GM18909 (cell line): ENCODE measurements around the gene FAR2.

Source experiments
- ATAC-seq: cut with Tn5 transposase; IDR thresholded peaks from one replicate; pipeline ENCODE4 v1.9.1; 2021; ENCODE audit warnings: mild to moderate bottlenecking; ENCODE audit not compliant: unreplicated experiment, poor library complexity

FAR2 gene

GRCh38 chr12:29200586-29200985, 51.5 kb downstream of the FAR2 start:
- ATAC-seq: no peak

DNA sequence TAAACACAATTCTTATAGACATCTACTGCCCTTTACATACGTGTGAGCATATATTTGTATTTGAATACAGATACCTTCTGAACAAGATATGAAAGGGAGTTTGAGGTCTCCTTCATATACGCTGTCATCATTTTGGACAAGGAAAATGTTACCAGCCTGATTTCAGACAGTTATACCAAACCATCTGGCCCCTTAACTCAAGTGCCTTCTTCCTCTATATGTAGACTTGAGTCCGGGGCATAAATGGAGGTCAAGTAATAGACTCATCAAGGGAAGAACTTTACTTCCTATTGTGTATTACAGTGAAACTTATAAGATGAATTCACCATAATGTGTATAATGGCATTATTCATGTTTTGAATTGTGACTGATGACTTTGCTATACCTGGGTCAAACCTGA, 52.2 kb downstream of the FAR2 start:
- no peak for ATAC-seq

GRCh38 chr12:29201746-29202145, 52.7 kb downstream of the FAR2 start:
- ATAC-seq: no peak

GRCh38 chr12:29204521-29204920, 55.4 kb downstream of the FAR2 start:
- no peak for ATAC-seq

- no peak for ATAC-seq
Observed at GRCh38 chr12:29207120-29207519, 58.0 kb downstream of the FAR2 start.

- ATAC-seq: peak; percentile 56
Observed at GRCh38 chr12:29208060-29208459, 59.0 kb downstream of the FAR2 start.

- no peak for ATAC-seq
Observed at GRCh38 chr12:29208936-29209701, 60.0 kb downstream of the FAR2 start.

DNA sequence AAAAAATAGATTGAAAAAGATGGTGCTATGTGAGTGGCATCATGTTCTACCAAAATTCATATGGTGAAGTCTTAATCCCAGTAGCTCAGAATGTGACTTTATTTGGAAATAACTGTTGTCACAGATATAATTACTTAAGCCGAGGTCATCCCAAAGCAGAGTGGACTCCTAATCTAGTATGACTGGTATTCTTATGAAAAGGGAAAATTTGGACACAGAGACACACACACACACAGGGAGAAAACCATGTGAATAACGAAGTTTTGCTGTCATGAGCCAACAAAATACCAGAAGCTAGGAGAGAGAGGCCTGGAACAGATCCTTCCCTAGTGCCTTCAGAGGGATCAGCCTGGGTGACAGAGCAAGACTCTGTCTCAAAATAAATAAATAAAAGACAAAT, 62.6 kb downstream of the FAR2 start:
- no peak for ATAC-seq

DNA sequence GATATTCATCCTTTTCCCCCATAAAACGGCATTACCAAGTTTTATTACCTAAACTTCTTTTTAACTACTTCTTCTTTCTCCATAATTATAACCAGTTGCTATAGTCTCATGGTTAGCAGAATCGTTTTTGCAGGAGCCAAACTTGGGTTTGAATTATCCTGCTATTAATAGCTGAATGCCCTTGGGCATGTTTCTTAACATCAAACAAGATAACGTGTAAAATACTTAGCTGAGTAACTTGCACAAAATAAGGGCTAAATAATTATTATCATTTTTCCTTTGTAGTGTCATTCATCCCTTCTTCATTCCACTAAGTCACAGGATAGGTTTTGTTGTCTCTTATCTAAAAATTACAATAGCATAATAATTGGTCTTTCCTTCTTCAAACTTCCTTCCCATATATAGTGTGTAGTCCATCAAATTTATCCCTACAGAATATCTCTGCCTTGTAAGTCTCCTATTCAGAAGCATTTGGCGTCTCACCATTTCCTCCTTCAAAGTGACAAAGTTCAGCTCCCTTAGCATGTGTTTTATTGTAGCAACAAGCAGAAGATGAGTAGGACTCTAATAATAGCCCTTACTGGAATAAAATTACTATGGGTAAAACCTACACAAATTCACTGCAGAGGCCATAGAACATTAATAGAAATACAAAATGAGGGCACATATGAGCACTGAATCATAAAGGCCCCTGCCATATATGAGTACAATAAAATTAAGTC, 63.8 kb downstream of the FAR2 start:
- no peak for ATAC-seq

- ATAC-seq: no peak
Observed at GRCh38 chr12:29216266-29216665, 67.2 kb downstream of the FAR2 start.

DNA sequence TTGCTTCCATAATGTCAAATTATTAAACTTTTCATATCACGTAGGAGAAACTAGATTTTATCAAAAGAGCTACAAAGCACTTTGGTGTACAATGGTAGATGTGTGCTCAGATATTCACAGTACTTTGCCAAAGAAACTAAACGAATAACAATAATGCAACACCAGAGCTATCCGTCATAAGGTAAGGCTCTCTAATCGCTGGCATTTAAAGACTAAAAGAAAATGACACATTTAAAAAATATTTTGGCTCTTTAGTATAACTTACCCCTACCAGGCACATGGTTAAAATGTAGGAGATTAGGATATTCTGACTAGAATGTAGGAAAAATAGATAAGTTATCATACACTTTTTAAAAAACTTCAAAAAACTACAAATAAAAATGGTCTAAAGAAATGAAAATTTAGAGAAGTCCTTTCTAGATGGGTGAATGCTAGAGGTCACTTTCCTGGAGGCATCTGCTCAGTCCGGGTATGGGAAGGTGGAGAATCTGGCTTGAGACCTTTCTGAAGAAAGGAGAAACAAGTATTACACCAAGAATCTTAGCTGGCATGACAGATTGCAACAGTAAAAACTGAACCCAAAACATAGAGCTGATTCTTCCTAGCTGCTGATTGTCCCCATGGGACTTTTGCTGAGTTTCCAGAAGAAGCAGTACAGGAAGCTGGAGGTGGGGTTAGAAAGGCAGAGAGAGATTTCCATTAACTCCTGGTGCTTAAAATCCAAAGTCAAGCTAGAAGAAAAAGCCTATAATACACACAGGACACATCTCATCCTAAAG, 67.9 kb downstream of the FAR2 start:
- ATAC-seq: no peak

GRCh38 chr12:29220632-29221336, 71.7 kb downstream of the FAR2 start:
- no peak for ATAC-seq

DNA sequence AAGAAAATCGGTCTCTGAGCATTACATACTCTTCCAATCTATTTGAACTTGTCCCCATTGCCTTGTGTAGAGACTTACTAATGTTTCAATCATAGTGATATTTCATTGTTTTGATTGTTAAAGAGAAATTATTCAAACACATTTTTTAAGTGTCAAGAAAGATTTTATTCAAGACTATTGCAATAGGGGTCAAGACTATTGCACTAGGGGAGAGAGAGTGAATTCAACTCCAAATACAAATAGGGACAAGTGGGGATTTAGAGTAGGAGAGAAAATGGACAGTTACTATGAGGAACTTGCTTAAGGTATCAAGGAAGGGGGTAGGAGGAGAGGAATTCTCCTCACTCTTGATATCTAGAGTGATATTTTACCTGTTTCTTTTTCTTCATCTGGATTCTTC, 73.1 kb downstream of the FAR2 start:
- no peak for ATAC-seq

DNA sequence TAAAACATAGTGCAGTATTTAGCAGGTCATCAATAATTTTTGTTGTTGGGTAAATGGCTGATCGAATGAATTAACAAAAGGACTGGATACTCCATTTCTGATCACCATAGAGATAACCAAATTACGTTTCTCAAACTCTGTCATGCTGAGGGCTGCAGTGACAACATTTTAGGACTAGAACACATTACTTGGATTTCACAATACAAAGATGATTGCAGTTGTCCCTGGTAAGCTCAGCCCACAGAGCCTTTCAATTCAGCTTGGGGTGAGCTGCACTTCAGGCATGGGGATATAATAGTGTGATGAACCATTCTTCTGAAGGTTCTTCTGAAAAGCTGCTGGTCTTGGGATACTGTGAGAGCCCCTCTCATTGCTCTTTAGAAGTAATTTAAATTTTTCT, 74.3 kb downstream of the FAR2 start:
- ATAC-seq: no peak

DNA sequence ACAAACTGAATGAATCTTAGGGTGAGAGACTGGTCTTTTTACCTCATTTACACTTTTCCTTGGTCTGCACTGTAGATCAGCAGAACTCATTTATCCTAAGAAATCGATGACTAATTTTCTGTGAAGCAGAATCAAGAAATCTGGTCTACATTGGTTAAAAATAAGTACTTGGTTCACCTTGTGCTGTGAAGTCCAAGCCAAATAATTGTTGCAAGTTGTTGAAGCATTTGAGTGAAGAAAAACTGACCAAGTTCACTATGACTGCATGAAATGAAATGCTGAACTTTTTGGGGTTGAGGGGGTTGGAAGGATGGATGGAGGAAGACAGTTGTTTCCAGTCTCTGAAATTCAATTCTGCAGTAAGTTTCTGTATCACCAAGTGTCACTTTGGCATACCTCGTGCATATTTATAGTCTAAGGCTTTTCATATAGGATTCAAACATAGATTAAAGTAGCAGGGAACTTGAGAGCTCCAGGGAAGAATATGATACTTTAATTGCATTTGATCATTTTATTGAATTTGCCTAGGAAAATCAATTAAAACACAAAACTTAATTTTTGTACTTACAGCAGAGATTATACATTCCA, 75.0 kb downstream of the FAR2 start:
- no peak for ATAC-seq

GRCh38 chr12:29224572-29224971, 75.5 kb downstream of the FAR2 start:
- no peak for ATAC-seq

GRCh38 chr12:29225834-29226233, 76.8 kb downstream of the FAR2 start:
- no peak for ATAC-seq

GRCh38 chr12:29226616-29227015, 77.5 kb downstream of the FAR2 start:
- ATAC-seq: no peak

DNA sequence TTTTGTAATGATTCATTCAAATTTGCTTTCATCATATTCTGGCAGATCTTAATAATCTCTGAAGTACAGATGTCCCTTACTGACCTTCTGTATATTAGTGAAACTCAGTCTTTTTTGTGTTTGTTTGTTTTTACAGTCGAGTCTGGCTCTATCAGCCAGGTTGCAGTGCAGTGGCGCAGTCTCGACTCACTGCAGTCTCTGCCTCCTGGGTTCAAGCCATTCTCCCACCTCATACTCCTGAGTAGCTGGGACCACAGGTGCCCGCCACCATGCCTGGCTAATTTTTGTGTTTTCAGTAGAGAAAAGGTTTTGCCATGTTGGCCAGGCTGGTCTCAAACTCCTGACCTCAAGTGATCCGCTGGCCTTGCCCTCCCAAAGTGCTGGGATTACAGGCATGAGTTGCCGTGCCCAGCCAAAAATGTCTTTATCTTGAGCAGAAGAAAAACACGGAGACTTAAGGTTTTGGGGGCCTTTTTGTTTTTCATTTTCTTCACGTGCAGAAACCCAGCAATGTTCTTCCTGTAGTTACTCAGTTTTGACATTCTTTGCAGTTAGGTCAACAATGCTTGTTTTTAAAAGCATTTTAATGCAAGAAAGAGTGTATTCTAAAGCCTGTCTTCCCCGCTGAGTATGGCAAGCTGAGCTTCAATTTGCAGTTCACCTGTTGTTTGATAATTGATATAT, 79.5 kb downstream of the FAR2 start:
- no peak for ATAC-seq

DNA sequence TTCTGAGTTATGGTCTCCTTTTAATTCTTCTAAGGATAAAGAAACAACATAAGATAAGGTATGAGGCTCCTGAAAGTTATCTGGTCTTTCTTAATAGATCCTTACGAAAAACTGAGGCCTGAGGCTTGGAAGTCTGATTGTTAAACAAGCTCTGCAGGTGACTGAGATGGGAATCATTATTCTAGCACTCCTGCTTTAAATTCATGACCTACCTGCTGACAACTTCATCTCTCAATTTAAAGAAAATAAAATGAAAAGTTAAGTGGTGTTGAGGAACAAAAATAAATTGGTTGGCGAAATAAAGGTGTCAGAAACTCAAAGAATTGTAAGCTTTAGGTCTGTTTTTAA, 80.1 kb downstream of the FAR2 start:
- no peak for ATAC-seq
